OCI-LY7 (cell line): ENCODE results near the gene GHRHR.

Source experiments
- EZH2phosphoT487 ChIP-seq: fragments of 200-600 bp; sonication (generic); IDR thresholded peaks from 2 replicates; pipeline ENCODE4 v1.6.1; 2018; ENCODE audit warnings: low read depth, borderline replicate concordance, mild to moderate bottlenecking, mixed run types, antibody characterized with exemption, low read length, moderate library complexity, mixed read lengths
- TF ChIP-seq, protein P1 (sequence below): fragments of 200-600 bp; sonication (generic); conservative IDR thresholded peaks from 2 replicates; pipeline ENCODE4 v1.5.1; 2014; ENCODE audit warnings: mild to moderate bottlenecking, antibody characterized with exemption, low read length, moderate library complexity, mixed read lengths

GRCh38 chr7:30965372-30965771, 1.6 kb downstream of the GHRHR start:
- TF ChIP-seq, protein P1, sequence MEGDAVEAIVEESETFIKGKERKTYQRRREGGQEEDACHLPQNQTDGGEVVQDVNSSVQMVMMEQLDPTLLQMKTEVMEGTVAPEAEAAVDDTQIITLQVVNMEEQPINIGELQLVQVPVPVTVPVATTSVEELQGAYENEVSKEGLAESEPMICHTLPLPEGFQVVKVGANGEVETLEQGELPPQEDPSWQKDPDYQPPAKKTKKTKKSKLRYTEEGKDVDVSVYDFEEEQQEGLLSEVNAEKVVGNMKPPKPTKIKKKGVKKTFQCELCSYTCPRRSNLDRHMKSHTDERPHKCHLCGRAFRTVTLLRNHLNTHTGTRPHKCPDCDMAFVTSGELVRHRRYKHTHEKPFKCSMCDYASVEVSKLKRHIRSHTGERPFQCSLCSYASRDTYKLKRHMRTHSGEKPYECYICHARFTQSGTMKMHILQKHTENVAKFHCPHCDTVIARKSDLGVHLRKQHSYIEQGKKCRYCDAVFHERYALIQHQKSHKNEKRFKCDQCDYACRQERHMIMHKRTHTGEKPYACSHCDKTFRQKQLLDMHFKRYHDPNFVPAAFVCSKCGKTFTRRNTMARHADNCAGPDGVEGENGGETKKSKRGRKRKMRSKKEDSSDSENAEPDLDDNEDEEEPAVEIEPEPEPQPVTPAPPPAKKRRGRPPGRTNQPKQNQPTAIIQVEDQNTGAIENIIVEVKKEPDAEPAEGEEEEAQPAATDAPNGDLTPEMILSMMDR: no peak
- TF ChIP-seq EZH2phosphoT487: no peak
